Left ventricle myocardium inferior (tissue), 1 donor: Measurements from ENCODE around the gene BOD1L2. TPM values are rescaled to one million over a fixed set of nuclear protein-coding genes. Genes with fewer than 3 reads are reported as not detected.

Experiments
- DNase-seq: peaks from one replicate; pipeline ENCODE4 v3.0.0-alpha.2; 2020
- H3K27ac ChIP-seq: fragments of 200-600 bp; replicated peaks from 2 replicates; pipeline ENCODE4 v1.8.0; 2021
- H3K27me3 ChIP-seq: fragments of 200-600 bp; 2 replicates; pipeline ENCODE4 v1.8.0; 2021; ENCODE audit warnings: low read depth
- H3K36me3 ChIP-seq: fragments of 200-600 bp; 2 replicates; pipeline ENCODE4 v1.8.0; 2021
- H3K4me1 ChIP-seq: fragments of 200-600 bp; 2 replicates; pipeline ENCODE4 v1.8.0; 2021
- H3K4me3 ChIP-seq: fragments of 200-600 bp; 2 replicates; pipeline ENCODE4 v1.8.0; 2021; ENCODE audit warnings: mild to moderate bottlenecking, moderate library complexity
- H3K9me3 ChIP-seq: fragments of 200-600 bp; replicated peaks from 2 replicates; pipeline ENCODE4 v1.8.0; 2021
- intact Hi-C: fragments of 100-400 bp; cut with micrococcal nuclease; formaldehyde crosslinking; loops from one replicate; pipeline ENCODE4 v1.11.0; 2022
- long read RNA-seq: library from polyadenylated mRNA; unstranded; transcript quantifications from one replicate; pipeline ENCODE4 v2.0.0, GENCODE V29; 2021
- total RNA-seq: library from RNA; stranded (reverse); fragmentation: NEBNext Ultra II Directional; extraction: Animal tissue kit (Norgen Biotek cat#: 25700); gene quantifications from one replicate; pipeline ENCODE4 v1.2.1, GENCODE V29; 2021
- TF ChIP-seq, protein P1 (sequence below): fragments of 200-600 bp; IDR thresholded peaks from 2 replicates; pipeline ENCODE4 v1.8.0; 2021; ENCODE audit warnings: antibody characterized with exemption, mild to moderate bottlenecking, borderline replicate concordance
- donor health status: DM: no; HTN: yes; CAD: no; lungs with severe emphysema.

Gene BOD1L2
- not detected for total RNA-seq
- long read RNA-seq = 0 reads

DNA sequence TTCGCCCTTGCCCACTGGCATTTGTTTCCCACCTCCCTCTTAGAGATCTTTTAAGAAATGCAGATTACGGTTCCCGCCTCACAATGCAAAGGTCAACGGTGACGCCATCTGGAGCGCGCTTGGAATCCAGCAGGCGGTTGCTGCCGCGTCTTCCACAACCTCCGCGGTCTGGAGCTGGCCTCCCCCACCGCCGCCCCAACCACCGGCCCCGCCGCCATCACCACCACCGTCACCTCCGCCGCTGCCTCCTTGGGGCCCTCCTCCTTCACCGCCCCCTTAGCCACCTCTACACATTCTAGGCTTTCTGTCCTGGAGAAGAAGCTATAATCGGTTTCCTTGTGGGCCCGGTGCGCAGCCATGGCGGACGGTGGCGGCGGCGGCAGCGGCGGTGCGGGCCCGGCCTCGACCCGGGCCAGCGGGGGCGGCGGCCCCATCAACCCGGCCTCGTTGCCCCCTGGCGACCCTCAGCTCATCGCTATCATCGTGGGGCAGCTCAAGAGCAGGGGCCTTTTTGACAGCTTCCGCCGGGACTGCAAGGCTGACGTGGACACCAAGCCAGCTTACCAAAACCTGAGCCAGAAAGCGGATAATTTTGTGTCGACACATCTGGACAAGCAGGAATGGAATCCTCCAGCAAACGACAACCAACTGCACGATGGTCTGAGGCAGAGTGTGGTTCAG is at the start of gene BOD1L2:
Gene BOD1L2, plus strand, starts transcription at position 132 of the 681 bp plus-strand sequence. Its CDS starts 226 bp downstream, at position 358.
- H3K4me3 ChIP-seq = no peak within 1 kb of the TSS
- intact Hi-C loops = no loop called here
- H3K27ac ChIP-seq = no peak within 1 kb of the TSS
- no peaks in the 10 kb centered on the region for H3K36me3 ChIP-seq
- peaks cover 16% of the 10 kb centered on the region for H3K4me1 ChIP-seq
- H3K27me3 ChIP-seq = peaks cover 48% of the 10 kb centered on the region
- no peaks in the 10 kb centered on the region for H3K9me3 ChIP-seq
- TF ChIP-seq, protein P1, sequence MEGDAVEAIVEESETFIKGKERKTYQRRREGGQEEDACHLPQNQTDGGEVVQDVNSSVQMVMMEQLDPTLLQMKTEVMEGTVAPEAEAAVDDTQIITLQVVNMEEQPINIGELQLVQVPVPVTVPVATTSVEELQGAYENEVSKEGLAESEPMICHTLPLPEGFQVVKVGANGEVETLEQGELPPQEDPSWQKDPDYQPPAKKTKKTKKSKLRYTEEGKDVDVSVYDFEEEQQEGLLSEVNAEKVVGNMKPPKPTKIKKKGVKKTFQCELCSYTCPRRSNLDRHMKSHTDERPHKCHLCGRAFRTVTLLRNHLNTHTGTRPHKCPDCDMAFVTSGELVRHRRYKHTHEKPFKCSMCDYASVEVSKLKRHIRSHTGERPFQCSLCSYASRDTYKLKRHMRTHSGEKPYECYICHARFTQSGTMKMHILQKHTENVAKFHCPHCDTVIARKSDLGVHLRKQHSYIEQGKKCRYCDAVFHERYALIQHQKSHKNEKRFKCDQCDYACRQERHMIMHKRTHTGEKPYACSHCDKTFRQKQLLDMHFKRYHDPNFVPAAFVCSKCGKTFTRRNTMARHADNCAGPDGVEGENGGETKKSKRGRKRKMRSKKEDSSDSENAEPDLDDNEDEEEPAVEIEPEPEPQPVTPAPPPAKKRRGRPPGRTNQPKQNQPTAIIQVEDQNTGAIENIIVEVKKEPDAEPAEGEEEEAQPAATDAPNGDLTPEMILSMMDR = no peak
- no peak for DNase-seq

DNA sequence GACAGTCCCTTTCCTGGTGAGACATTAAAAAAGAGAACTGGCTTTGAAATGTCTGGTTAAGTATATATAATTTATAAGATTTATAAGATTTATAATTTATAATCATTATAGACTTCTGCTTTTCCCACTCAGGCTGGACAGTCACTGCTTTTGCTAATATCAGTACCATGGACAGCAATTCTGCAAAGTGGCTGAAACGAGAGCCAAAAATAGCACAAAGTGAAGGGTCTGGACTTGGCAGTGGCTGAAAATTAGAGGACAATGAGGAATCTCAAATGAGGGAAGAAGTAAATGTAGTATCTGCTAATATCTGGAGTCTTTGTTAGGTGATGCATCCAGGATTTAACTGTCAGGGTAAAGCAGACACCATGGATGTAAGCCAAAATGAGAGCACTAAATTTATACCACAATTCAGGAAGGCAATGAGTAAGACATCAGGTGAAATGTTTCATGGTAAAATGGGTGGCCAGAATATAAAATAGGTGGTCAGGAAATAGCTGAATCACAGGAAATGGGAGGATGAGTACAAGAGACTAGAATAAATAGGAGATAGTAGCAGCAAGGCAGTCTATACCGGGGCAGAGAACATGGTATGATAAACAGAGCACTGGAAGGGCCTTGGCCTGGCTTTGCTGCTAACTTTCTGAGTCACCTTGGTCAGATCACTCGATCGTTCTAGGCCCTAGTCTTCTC is 39.6 kb upstream of the BOD1L2 start:
- H3K27me3 ChIP-seq = peaks cover 26% of the 10 kb centered on the region
- DNase-seq = no peak
- TF ChIP-seq, protein P1 = no peak
- intact Hi-C loops = no loop called here
- H3K36me3 ChIP-seq = no peaks in the 10 kb centered on the region
- no peaks in the 10 kb centered on the region for H3K4me1 ChIP-seq
- H3K9me3 ChIP-seq = no peaks in the 10 kb centered on the region
- no peak overlapping the region for H3K27ac ChIP-seq
- H3K4me3 ChIP-seq = no peak overlapping the region

DNA sequence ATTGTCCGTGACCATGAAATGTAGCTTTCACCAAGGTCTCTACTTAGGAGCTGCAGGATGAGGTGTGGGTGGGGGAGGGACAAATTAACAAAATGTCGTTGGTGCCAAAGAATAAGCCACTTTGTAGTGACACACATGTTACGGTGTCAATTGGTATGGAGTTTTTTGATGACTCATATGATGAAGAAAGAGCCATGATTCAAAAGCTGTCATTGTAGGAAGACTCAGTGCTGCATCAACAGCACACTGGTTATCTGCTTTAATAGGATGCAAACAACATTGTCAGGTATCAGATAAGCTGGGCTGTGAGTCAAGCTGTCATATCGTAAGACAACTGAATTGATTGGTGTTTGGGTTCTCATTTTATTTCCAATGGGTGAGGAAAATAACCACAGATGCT is 36.6 kb upstream of the BOD1L2 start:
- no peaks in the 10 kb centered on the region for H3K9me3 ChIP-seq
- H3K4me3 ChIP-seq = no peak overlapping the region
- H3K27ac ChIP-seq = no peak overlapping the region
- TF ChIP-seq, protein P1 = no peak
- intact Hi-C loops = no loop called here
- H3K4me1 ChIP-seq = no peaks in the 10 kb centered on the region
- peaks cover 24% of the 10 kb centered on the region for H3K27me3 ChIP-seq
- no peaks in the 10 kb centered on the region for H3K36me3 ChIP-seq
- DNase-seq = no peak

DNA sequence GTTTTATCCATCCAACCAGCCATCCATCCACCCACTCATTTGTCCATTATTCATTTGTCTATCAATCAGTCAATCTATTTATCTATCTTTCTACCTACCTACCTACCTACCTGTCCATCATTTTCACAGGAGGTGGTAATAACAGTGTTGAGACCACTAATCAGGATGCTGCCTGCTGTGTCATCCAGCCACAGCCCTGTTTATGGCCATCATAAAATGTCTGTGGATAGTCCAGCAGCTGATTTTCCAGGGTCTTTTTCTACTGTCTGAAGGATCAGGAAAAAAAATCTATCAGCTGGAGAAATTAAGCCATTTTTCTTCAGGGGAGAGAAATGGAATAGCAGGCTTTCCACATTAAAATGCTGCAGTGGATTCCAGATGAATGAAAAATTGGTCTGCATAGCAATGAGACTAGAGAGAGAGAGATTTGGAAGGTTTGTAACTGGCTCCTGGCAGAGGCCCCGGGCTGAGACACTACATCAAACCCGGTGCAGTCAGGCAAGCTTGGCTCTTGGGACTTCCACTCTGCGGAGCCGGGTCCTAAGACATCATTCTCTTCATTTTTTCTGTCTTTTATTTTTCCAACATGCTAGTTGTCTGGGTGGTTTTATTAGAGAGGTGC is 33.0 kb upstream of the BOD1L2 start:
- no peaks in the 10 kb centered on the region for H3K9me3 ChIP-seq
- no peak overlapping the region for H3K27ac ChIP-seq
- H3K4me1 ChIP-seq = no peaks in the 10 kb centered on the region
- H3K27me3 ChIP-seq = peaks cover 45% of the 10 kb centered on the region
- H3K4me3 ChIP-seq = no peak overlapping the region
- TF ChIP-seq, protein P1 = no peak
- H3K36me3 ChIP-seq = no peaks in the 10 kb centered on the region
- intact Hi-C loops = no loop called here
- no peak for DNase-seq

DNA sequence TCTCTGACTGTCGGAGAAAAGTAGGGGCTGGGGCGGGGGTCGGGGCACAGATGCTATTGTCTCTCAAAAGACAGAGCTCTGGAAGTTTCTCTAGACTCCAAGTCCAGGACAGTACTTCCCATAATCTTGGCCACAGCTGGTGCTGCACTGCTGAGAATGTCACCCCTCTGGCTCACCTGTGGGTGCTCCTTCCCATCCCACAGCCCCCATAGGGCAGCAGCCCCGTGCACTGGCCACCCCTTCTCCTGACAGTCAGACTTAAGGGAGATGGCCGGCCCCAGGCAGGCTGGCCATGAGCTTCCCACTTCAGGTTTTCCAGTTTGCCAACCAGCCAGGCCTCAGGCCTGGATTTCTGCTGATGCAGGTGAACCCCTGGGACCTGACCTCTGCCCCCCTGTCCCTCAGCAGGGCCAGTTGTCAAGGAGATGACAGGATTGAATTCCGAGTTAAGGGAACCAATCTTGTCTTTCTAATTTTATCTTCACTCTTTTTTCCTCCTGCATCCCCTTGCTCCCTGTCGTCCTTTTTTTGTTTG is 30.2 kb upstream of the BOD1L2 start:
- H3K4me1 ChIP-seq = peaks cover under 1% of the 10 kb centered on the region
- no peaks in the 10 kb centered on the region for H3K9me3 ChIP-seq
- no peak overlapping the region for H3K27ac ChIP-seq
- intact Hi-C loops = no loop called here
- DNase-seq = no peak
- peaks cover 46% of the 10 kb centered on the region for H3K27me3 ChIP-seq
- H3K4me3 ChIP-seq = no peak overlapping the region
- no peaks in the 10 kb centered on the region for H3K36me3 ChIP-seq
- TF ChIP-seq, protein P1 = no peak
